HepG2 (cell line): Measurements from ENCODE around the gene MND1. TPM values are rescaled to one million over a fixed set of nuclear protein-coding genes. Genes with fewer than 3 reads are reported as not detected.
A peak's percentile ranks its signal among the peaks of the same experiment; 100 is the strongest.

Experiments
- ATAC-seq: fragments of 200-7000 bp; cut with Tn5 transposase; 3 replicates; pipeline ENCODE4 v1.9.1; 2020; ENCODE audit warnings: mild to moderate bottlenecking, moderate library complexity
- BruUV-seq: library from RNA; stranded (reverse); fragments of 400-500 nt; replicated peaks from 2 replicates; lab custom pipeline; 2021; lab: Mats Ljungman, UMichigan
- CTCF ChIA-PET: fragments of 300-600 bp; formaldehyde crosslinking; extraction: SDS; loops from one replicate; lab custom pipeline; 2021; ENCODE audit warnings: low total read pairs, inconsistent platforms, low intra/inter-chr PET ratio; lab: Yijun Ruan, JAX
- POLR2A ChIA-PET: fragments of 350-600 bp; sonication (Branson Sonifier 250); formaldehyde crosslinking; loops from one replicate; lab custom pipeline; 2020; ENCODE audit warnings: antibody characterized with exemption, inconsistent platforms; lab: Yijun Ruan, JAX
- DNase-seq: peaks from one replicate; pipeline ENCODE4 v3.0.0-alpha.2; 2015; ENCODE audit warnings: low spot score
- FAIRE-seq: peaks from 3 replicates; lab custom pipeline; 2011; peaks lifted over from hg19 to GRCh38; lab: Jason Lieb, UNC
- H2AFZ ChIP-seq: one replicate; pipeline ENCODE4 v1.6.1; 2011; ENCODE audit warnings: low read length, inconsistent platforms
- H3K27ac ChIP-seq: fragments of 300-600 bp; 3 replicates; pipeline ENCODE4 v1.8.0; 2011; ENCODE audit warnings: mixed run types, mild to moderate bottlenecking, mixed read lengths, low read length, inconsistent platforms; ENCODE audit not compliant: insufficient read depth; ENCODE audit errors: extremely low read length
- H3K27me3 ChIP-seq, 2 experiments: fragments of 200-600 bp in 1 of 2; 2 replicates in 1 of 2; 3 replicates in 1 of 2; pipeline versions ENCODE4 v1.6.0 to v1.8.0; 2011; ENCODE audit warnings: low read length in 2 of 2, mild to moderate bottlenecking in 2 of 2, moderate library complexity in 2 of 2, inconsistent platforms in 1 of 2; ENCODE audit not compliant: insufficient read depth in 2 of 2, control insufficient read depth in 1 of 2
- H3K36me3 ChIP-seq, 2 experiments: fragments of 200-600 bp in 1 of 2; replicated peaks in 1 of 2; 2 replicates in 1 of 2; 3 replicates in 1 of 2; pipeline versions ENCODE4 v1.5.1 to v1.8.0; 2011; ENCODE audit warnings: low read length in 2 of 2, inconsistent platforms in 1 of 2; ENCODE audit not compliant: insufficient read depth in 2 of 2, control insufficient read depth in 1 of 2
- H3K4me1 ChIP-seq: 2 replicates; pipeline ENCODE4 v1.5.1; 2012; ENCODE audit warnings: low read length, inconsistent platforms; ENCODE audit not compliant: insufficient read depth
- H3K4me2 ChIP-seq: 2 replicates; pipeline ENCODE4 v1.6.0; 2011; ENCODE audit warnings: low read depth, low read length, inconsistent platforms
- H3K4me3 ChIP-seq, 3 experiments: fragments of 200-600 bp in 1 of 3; sonication (generic), shearing (Covaris generic) in 1 of 3; replicated peaks in 1 of 3; 2 replicates each; pipeline ENCODE4 v1.5.1; 2011 to 2016; ENCODE audit warnings: low read length in 3 of 3, inconsistent platforms in 2 of 3, low read depth in 2 of 3, mild to moderate bottlenecking in 2 of 3, control low read depth in 1 of 3, mixed read lengths in 1 of 3; ENCODE audit not compliant: insufficient read depth in 1 of 3
- H3K79me2 ChIP-seq: one replicate; pipeline ENCODE4 v1.6.1; 2011; ENCODE audit warnings: low read length, inconsistent platforms; ENCODE audit not compliant: insufficient read depth
- H3K9ac ChIP-seq: 2 replicates; pipeline ENCODE4 v1.6.0; 2011; ENCODE audit warnings: mild to moderate bottlenecking, low read depth, low read length, inconsistent platforms; ENCODE audit not compliant: insufficient read depth
- H3K9me3 ChIP-seq: 2 replicates; pipeline ENCODE4 v1.5.1; 2012; ENCODE audit warnings: mild to moderate bottlenecking, low read length
- H4K20me1 ChIP-seq: 2 replicates; pipeline ENCODE4 v1.6.0; 2011; ENCODE audit warnings: inconsistent platforms, mild to moderate bottlenecking, low read length, moderate library complexity; ENCODE audit not compliant: insufficient read depth
- DBP ChIP-seq: sonication (generic); formaldehyde crosslinking; IDR thresholded peaks from 2 replicates; pipeline ENCODE4 v1.4.0; 2020; ENCODE audit warnings: missing genetic modification reagents; ENCODE audit errors: not compliant biosample characterization
- HMG20B ChIP-seq: conservative IDR thresholded peaks from 2 replicates; pipeline ENCODE4 v1.6.1; 2016; ENCODE audit warnings: missing genetic modification reagents, missing compliant biosample characterization
- HNF4A ChIP-seq: sonication (generic); formaldehyde crosslinking; IDR thresholded peaks from 2 replicates; pipeline ENCODE4 v1.4.0; 2020; ENCODE audit warnings: missing genetic modification reagents
- HNRNPH1 ChIP-seq: fragments of 200-400 bp; formaldehyde crosslinking; optimal IDR thresholded peaks from 2 replicates; pipeline ENCODE3; 2017; ENCODE audit warnings: mild to moderate bottlenecking, low read depth, low read length
- JUND ChIP-seq: sonication (generic); formaldehyde crosslinking; IDR thresholded peaks from 2 replicates; pipeline ENCODE4 v1.8.0; 2022; ENCODE audit warnings: mild to moderate bottlenecking, missing genetic modification reagents
- KAT7 ChIP-seq: IDR thresholded peaks from 2 replicates; pipeline ENCODE4 v1.6.1; 2018; ENCODE audit warnings: borderline replicate concordance, missing compliant biosample characterization
- KLF13 ChIP-seq: sonication (generic); formaldehyde crosslinking; IDR thresholded peaks from 2 replicates; pipeline ENCODE4 v1.4.0; 2020; ENCODE audit warnings: mild to moderate bottlenecking, missing genetic modification reagents
- LCORL ChIP-seq, 2 experiments: fragments of 450-650 bp in 1 of 2; sonication (generic) in 1 of 2; formaldehyde crosslinking in 1 of 2; IDR thresholded peaks; 2 replicates each; pipeline versions ENCODE4 v1.5.0 to v1.6.1; 2017 to 2020; ENCODE audit warnings: antibody characterized with exemption in 1 of 2, missing genetic modification reagents in 1 of 2
- MED13 ChIP-seq: sonication (generic); formaldehyde crosslinking; IDR thresholded peaks from 2 replicates; pipeline ENCODE4 v1.5.0; 2020; ENCODE audit warnings: missing genetic modification reagents
- MED8 ChIP-seq: sonication (generic); formaldehyde crosslinking; IDR thresholded peaks from 2 replicates; pipeline ENCODE4 v1.8.1; 2023; ENCODE audit warnings: mild to moderate bottlenecking, missing genetic modification reagents; ENCODE audit not compliant: insufficient replicate concordance
- MIER3 ChIP-seq: IDR thresholded peaks from 2 replicates; pipeline ENCODE4 v1.6.1; 2016; ENCODE audit warnings: missing compliant biosample characterization, borderline replicate concordance
- NCOA5 ChIP-seq: sonication (generic); formaldehyde crosslinking; IDR thresholded peaks from 2 replicates; pipeline ENCODE4 v1.4.0; 2020; ENCODE audit warnings: missing genetic modification reagents
- NCOR1 ChIP-seq: fragments of 200-600 bp; sonication (generic); IDR thresholded peaks from 2 replicates; pipeline ENCODE4 v1.7.0; 2017; ENCODE audit warnings: antibody characterized with exemption, low read length, borderline replicate concordance
- POLR2G ChIP-seq: fragments of 200-400 bp; formaldehyde crosslinking; IDR thresholded peaks from 2 replicates; pipeline ENCODE4 v1.6.1; 2018; ENCODE audit warnings: mild to moderate bottlenecking, low read depth, low read length, moderate library complexity
- RARA ChIP-seq: IDR thresholded peaks from 2 replicates; pipeline ENCODE4 v1.6.1; 2016; ENCODE audit warnings: missing genetic modification reagents, missing compliant biosample characterization
- SIX1 ChIP-seq: sonication (generic); formaldehyde crosslinking; IDR thresholded peaks from 2 replicates; pipeline ENCODE4 v1.4.0; 2020; ENCODE audit warnings: missing genetic modification reagents, borderline replicate concordance
- SNRNP70 ChIP-seq: fragments of 200-400 bp; formaldehyde crosslinking; IDR thresholded peaks from 2 replicates; pipeline ENCODE4 v1.6.1; 2017; ENCODE audit warnings: mild to moderate bottlenecking, low read depth, low read length, moderate library complexity
- ZNF234 ChIP-seq: sonication (generic); formaldehyde crosslinking; conservative IDR thresholded peaks from 2 replicates; pipeline ENCODE4 v1.5.1; 2020; ENCODE audit warnings: mild to moderate bottlenecking, missing genetic modification reagents
- ZNF354B ChIP-seq: sonication (generic); formaldehyde crosslinking; IDR thresholded peaks from 2 replicates; pipeline ENCODE4 v1.8.0; 2022; ENCODE audit warnings: mild to moderate bottlenecking, missing genetic modification reagents
- ZNF441 ChIP-seq: sonication (generic); formaldehyde crosslinking; IDR thresholded peaks from 2 replicates; pipeline ENCODE4 v1.7.0; 2021; ENCODE audit warnings: missing genetic modification reagents, borderline replicate concordance
- ZNF619 ChIP-seq: sonication (generic); formaldehyde crosslinking; IDR thresholded peaks from 2 replicates; pipeline ENCODE4 v1.4.0; 2020; ENCODE audit warnings: mild to moderate bottlenecking, missing genetic modification reagents
- ZNF644 ChIP-seq: IDR thresholded peaks from 2 replicates; pipeline ENCODE4 v1.6.1; 2016; ENCODE audit warnings: low read depth
- ZSCAN30 ChIP-seq: sonication (generic); formaldehyde crosslinking; IDR thresholded peaks from 2 replicates; pipeline ENCODE4 v1.5.0; 2020; ENCODE audit warnings: mild to moderate bottlenecking, missing genetic modification reagents
- WGBS: methylation state at CpG from one replicate; pipeline ENCODE4 v1.1.6; 2017; ENCODE audit warnings: low lambda C conversion rate; 5-methylcytosine and 5-hydroxymethylcytosine counted together
- in situ Hi-C: cut with HindIII; loops from 2 replicates; pipeline ENCODE4 v1.10.0; 2017; ENCODE audit warnings: low pct_unique_long_range_greater_than_20kb; ENCODE audit not compliant: extremely low pct_ligation_motif_present
- intact Hi-C: fragments of 100-400 bp; cut with micrococcal nuclease; formaldehyde crosslinking; loops from one replicate; pipeline ENCODE4 v1.10.0; 2022; ENCODE audit not compliant: unreplicated experiment
- polyA plus RNA-seq, 8 experiments: library from polyadenylated mRNA; depleted of rRNA in 3 of 8; stranded (reverse) in 7 of 8; unstranded in 1 of 8; fragments of >200 nt; fragmentation: Illumina TruSeq in 4 of 8; extraction: Trizol in 4 of 8; gene quantifications; 2 replicates each; pipeline versions ENCODE4 v1.2.1 to v1.2.3, GENCODE V29; 2011 to 2016; ENCODE audit warnings: low read depth in 4 of 8, missing spikeins in 1 of 8, mixed read lengths in 1 of 8; ENCODE audit not compliant: insufficient read depth in 1 of 8
- total RNA-seq, 5 experiments: library from RNA; depleted of rRNA; stranded (reverse); fragments of >200 nt; fragmentation: Illumina TruSeq; extraction: Trizol; gene quantifications; 2 replicates each; pipeline ENCODE4 v1.2.3, GENCODE V29; 2016; ENCODE audit warnings: low read depth in 1 of 5

Gene MND1
- total and polyA plus RNA-seq, 2 of the 13 experiments (the other 11 are each of a cell fraction or from before 2014, with no cell fraction given): 4.8 to 30.7 TPM

GRCh38 chr4:153384160-153384559 lies 39.7 kb downstream of the MND1 start:
- no TSS peak for BruUV-seq
- POLR2A ChIA-PET: no interaction called here
- H3K4me1 ChIP-seq: peaks cover 14% of the 10 kb centered on the region

DNA sequence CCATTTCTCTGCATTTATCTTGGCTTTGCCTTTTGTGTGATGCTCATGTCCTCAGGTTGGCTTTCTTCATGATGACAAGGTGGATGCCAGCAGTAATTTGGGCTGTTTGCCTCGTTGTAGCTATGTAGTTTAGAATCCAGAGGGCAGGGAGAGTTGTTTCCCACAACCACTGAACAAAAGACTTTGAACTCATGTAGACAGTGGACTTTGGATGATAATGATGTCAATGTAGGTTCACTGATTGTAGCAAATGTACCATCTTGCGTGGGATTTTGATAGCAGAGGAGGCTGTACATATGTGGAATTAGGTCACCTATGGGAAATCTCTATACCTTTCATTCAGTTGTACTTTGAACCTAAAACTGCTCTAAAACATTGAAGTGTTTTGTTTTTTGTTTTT lies 41.3 kb downstream of the MND1 start:
- ATAC-seq (peak; percentile 63), DNase-seq (peak; percentile 35), FAIRE-seq (no peak)
- Histone ChIP-seq H3K4me1 (peaks cover 14% of the 10 kb centered on the region), H3K27me3 (no peaks in the 10 kb centered on the region), H4K20me1 (no peaks in the 10 kb centered on the region), H3K27ac (no peak overlapping the region), H3K36me3 (no peaks in the 10 kb centered on the region), H3K9me3 (no peaks in the 10 kb centered on the region), H3K79me2 (no peaks in the 10 kb centered on the region), H3K4me2 (no peak overlapping the region), H2AFZ (no peak overlapping the region), H3K9ac (no peak overlapping the region), H3K4me3 (no peak overlapping the region)
- ChIA-PET POLR2A (no interaction called here), CTCF (no interaction called here)
- in situ Hi-C loops: no loop called here
- intact Hi-C loops: no loop called here
- no TSS peak for BruUV-seq
- WGBS: 53% methylated on average over 2 of the region's 2 CpGs
- TF ChIP-seq ZNF354B (no peak), NCOA5 (CRISPR knock-in tag) (no peak), JUND (CRISPR knock-in tag) (no peak), MED8 (CRISPR knock-in tag) (no peak), MIER3 (CRISPR knock-in tag) (no peak), LCORL (IDR thresholded peaks at IDR 0.05) (no peak), LCORL (CRISPR knock-in tag; IDR thresholded peaks at IDR 0.05) (peak; percentile 43; the same call in 1 of the 2 replicates), DBP (CRISPR knock-in tag) (no peak), RARA (0 out of 2 replicates have a peak, but pooled peaks have one; percentile 23), HNF4A (CRISPR knock-in tag) (peak; percentile 80), SNRNP70 (no peak), POLR2G (no peak), ZNF644 (CRISPR knock-in tag) (peak; percentile 71), ZNF441 (CRISPR knock-in tag) (no peak), KLF13 (CRISPR knock-in tag) (no peak), SIX1 (no peak), ZNF234 (CRISPR knock-in tag) (no peak), NCOR1 (peak; percentile 69)

More at GRCh38 chr4:153384160-153384559, 39.7 kb downstream of the MND1 start:
- Histone ChIP-seq H2AFZ (no peak overlapping the region), H3K79me2 (no peaks in the 10 kb centered on the region), H3K4me3 (no peak overlapping the region), H3K9ac (no peak overlapping the region), H3K27ac (no peak overlapping the region), H4K20me1 (no peaks in the 10 kb centered on the region), H3K4me2 (no peak overlapping the region), H3K27me3 (no peaks in the 10 kb centered on the region), H3K9me3 (no peaks in the 10 kb centered on the region), H3K36me3 (no peaks in the 10 kb centered on the region)
- FAIRE-seq (no peak), ATAC-seq (no peak), DNase-seq (no peak)
- CTCF ChIA-PET: no interaction called here
- no peak for TF ChIP-seq ZNF619 (CRISPR knock-in tag)
- TF ChIP-seq HMG20B: no peak
- TF ChIP-seq MED13: no peak
- TF ChIP-seq KAT7 (CRISPR knock-in tag): no peak
- TF ChIP-seq ZSCAN30 (CRISPR knock-in tag): no peak
- TF ChIP-seq HNRNPH1: no peak
- intact Hi-C loops: no loop called here
- WGBS: 100% methylated on average over 1 of the region's 1 CpG
- in situ Hi-C loops: no loop called here
